NCI-H2196 treated with DMSO at 0.1 percent for 48 hours (cell line): Measurements from ENCODE around the gene SLC9C1.
A peak's percentile ranks its signal among the peaks of the same experiment; 100 is the strongest.

Experiments
- DNase-seq: peaks from one replicate; lab custom pipeline; 2025; ENCODE audit not compliant: unreplicated experiment; lab: John Stamatoyannopoulos, UW

SLC9C1 gene

DNA sequence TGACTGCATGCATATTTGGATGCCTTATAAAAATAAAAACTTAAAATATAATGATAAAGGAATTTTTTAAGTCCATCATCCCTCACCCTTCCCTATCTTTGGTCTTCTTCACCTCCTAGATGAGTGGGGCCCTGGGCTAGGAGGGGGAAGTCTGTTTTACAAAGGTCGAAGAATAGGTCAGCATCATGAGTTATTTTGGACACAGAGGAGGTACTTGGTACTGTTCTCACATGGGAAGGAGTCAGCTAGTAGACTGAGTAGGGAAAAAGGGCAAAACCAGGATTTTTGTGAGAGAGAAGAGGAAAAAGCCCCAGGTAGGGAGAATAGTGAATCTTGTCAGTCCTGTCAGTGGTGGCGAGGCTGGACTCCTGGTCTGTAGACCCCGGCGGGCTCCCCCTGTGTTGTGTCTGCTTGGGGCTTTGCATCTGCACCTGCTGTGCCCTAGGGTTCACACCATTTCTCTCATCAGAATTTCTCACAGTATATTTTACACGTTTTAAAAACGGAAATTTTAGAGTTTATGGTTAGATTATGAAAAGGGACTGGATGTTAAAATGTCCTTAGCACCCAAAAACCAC, 178.1 kb downstream of the SLC9C1 start:
- DNase-seq = no peak

- DNase-seq = no peak
Observed at GRCh38 chr3:112115161-112115739, 178.8 kb downstream of the SLC9C1 start.

GRCh38 chr3:112114576-112115160, 179.3 kb downstream of the SLC9C1 start:
- DNase-seq = no peak

GRCh38 chr3:112111785-112112402, 182.1 kb downstream of the SLC9C1 start:
- peak; percentile 88 for DNase-seq

- peak; percentile 23 for DNase-seq
Observed at GRCh38 chr3:112109322-112109721, 184.7 kb downstream of the SLC9C1 start.

DNA sequence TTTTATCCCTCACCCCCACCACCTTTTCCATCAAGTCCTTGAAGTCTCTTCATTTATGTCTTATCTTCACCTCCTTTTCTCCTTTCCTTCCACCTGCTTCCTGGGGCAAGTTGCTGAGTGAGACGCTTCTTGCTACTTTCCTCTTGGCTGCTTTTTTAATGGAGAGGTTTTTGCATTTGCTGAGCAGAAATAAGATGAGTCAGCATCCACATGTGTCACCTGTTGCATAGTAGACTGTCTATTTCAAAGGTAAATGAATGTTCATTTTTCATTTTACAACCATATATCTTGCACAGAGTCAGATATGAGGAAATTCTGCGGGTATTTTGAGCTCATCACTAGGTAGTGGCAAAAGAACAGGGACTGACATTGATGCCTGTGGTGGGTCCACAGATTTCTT, 189.2 kb downstream of the SLC9C1 start:
- DNase-seq = no peak

DNA sequence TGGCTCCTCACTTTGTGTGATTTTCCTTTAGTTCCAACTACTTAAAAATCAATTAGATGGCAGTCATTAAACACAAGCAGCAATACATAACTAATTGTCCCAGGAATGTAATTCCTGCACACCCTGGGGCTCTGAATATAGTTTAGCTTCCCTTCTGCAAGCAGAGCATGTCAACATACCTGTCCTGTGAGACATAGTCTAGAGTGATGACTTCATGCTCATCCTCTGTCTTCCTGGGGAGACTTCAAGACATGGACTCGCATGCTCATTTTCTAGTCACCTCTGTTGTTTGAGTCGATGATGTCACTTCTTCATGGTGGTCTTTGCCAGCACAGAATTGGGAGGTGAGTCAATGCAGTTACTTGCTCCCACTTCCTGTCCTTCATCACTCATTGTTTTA, 192.1 kb downstream of the SLC9C1 start:
- DNase-seq = no peak

DNA sequence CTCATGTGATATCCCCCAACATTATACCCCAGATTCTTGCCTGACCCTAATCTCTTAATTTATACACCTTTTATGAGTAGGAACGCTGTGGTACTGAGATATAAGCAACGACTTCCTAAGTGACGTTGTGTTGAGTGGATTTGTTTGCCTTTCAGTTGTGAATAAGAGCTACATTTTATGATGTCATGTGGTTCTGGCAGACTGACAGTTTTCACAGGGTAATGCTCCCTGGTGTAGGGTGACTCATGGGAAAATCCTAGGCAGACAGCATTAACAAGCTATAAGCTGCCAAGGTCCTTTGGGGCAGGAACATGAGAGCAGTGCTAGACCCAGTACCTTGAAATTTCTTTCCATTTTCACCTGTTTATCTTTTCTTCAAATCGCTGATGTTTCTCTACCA, 196.6 kb downstream of the SLC9C1 start:
- peak; percentile 88 for DNase-seq

GRCh38 chr3:112096176-112096575, 197.8 kb downstream of the SLC9C1 start:
- no peak for DNase-seq

GRCh38 chr3:112095731-112096130, 198.3 kb downstream of the SLC9C1 start:
- DNase-seq = no peak

- no peak for DNase-seq
Observed at GRCh38 chr3:112093180-112093522, 200.9 kb downstream of the SLC9C1 start.

DNA sequence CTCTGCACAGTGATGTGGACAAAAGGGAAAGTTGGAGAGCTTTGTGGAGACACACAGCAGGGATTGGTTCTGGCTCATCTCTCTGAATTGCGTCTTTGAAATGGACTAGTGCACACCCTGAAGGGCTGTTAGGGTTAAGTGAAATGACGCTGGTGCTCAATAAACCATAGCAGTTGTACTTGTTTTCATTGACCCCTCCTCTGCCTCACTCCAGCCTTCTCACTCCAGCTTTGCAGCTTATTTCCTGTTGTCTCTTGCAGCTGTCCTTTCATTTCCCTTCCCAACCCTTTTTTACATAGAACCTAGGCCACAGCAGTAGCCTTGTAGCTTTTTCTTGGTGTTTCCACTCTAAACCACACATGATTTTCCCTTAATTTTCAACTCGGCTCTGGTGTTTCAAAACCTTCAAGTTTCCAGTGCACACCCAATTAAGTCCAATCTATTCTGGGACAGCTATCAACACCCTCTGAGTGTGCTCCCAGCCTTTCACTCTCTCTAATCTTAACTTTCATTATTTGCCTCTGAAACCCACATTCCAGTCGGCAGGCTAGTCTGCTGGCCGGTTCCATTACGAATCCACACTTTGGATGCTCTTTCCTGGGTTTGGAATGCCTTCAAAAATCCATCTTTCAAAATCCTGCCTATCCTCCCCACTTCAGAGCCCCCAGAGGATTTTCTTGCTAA, 201.4 kb downstream of the SLC9C1 start:
- DNase-seq = peak; percentile 26

DNA sequence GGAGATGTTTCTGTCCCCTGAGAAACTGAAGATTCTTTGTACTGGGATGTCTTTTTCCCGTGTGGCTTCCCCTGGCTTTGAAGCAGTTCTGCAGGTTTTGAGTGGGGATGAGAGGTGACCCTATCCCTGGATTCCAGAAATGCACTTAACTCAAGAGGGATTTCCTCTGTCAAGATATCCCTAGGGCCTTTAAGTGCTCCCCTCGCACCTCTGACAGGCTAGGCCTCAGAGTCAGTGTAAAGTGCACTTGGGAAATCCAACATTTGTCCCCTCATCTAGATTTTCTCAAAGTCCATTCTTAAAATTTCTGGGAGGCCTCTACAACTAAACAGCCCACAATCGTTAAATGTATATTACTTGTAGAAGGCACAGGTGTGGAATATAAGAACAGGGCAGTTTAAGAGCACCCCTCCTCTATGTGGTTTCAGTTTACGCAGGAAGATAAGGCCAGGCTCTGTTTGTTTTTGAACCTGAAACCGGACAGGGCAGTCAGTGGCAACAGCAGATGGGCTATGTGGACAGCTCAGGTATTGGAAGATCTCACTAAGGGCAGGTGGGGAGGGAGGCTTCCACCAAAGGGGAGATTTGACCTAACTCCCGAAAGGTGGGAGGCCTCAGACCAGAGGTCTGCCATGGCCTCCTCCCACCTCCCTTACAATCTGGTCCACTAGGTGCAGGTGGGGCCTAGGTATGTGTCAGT, 203.0 kb downstream of the SLC9C1 start:
- DNase-seq = peak; percentile 88
